GM12891 (cell line): Measurements from ENCODE around the gene GASK1A.

Experiments used
- POLR2A ChIP-seq: IDR thresholded peaks from 2 replicates; pipeline ENCODE4 v1.6.1; 2011; ENCODE audit warnings: low read depth, low read length, control low read depth
- POLR2AphosphoS5 ChIP-seq: IDR thresholded peaks from 2 replicates; pipeline ENCODE4 v1.6.1; 2011; ENCODE audit warnings: low read depth, low read length, control low read depth
- POU2F2 ChIP-seq: IDR thresholded peaks from 2 replicates; pipeline ENCODE4 v1.6.1; 2011; ENCODE audit warnings: low read depth, mild to moderate bottlenecking, control low read depth, low read length, moderate library complexity
- SPI1 ChIP-seq: IDR thresholded peaks from 2 replicates; pipeline ENCODE4 v1.6.1; 2011; ENCODE audit warnings: low read depth, low read length, control low read depth
- TAF1 ChIP-seq: IDR thresholded peaks from 2 replicates; pipeline ENCODE4 v1.6.1; 2011; ENCODE audit warnings: low read depth, low read length, control low read depth

- TF ChIP-seq SPI1, result no peak
- no peak for TF ChIP-seq POLR2AphosphoS5
- no peak for TF ChIP-seq POLR2A
- TF ChIP-seq TAF1, result no peak
- no peak for TF ChIP-seq POU2F2
Measured at GRCh38 chr3:43043793-43044192, 64.7 kb downstream of the GASK1A start.
